HG03432 (cell line): ENCODE measurements around the gene SERPINI1.
"Not testable (repeated sequence)": the region's sequence is repeated elsewhere in the genome, so short reads cannot be mapped to it uniquely, and the experiment has no call there.

ENCODE experiments used
- ATAC-seq: cut with Tn5 transposase; IDR thresholded peaks from one replicate; pipeline ENCODE4 v1.9.1; 2021; ENCODE audit warnings: mild to moderate bottlenecking, moderate library complexity; ENCODE audit not compliant: unreplicated experiment

SERPINI1 gene

DNA sequence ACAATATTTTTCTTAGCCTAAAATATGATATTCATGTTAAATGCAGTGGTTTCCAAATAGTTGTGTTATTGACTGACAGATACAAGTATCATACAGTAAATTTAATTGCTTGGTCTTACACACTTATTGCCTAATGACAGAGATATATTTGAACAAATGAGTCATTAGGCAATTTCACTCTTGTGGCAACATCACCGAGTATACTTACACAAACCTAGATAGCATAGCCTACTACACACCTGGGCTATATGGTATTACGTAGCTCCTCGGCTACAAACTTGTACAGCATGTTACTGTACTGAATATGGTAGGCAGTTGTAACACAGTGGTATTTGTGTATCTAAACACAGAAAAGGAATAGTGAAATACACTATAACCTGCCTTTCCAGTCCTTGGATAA is 50.3 kb downstream of the SERPINI1 start:
- ATAC-seq = no peak

DNA sequence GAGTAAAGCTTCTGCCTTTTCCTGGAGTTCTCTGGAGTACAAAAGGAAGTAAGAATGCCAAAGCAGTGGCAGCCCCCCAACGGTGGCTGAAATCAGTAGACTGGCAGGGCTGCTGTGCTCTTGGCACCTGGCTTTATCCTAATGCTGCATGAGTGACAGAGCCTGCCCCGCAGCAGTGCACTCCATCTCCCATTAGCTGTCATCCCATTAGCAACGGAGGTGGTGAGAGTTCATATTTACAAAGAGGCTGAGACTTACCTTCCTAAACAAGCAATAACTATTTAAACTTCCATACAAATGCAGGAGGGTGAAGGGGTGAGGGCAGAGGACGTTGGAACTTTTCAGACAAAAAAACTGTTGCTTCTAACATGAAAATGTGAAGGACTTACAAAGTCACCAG is 51.9 kb downstream of the SERPINI1 start:
- no peak for ATAC-seq

DNA sequence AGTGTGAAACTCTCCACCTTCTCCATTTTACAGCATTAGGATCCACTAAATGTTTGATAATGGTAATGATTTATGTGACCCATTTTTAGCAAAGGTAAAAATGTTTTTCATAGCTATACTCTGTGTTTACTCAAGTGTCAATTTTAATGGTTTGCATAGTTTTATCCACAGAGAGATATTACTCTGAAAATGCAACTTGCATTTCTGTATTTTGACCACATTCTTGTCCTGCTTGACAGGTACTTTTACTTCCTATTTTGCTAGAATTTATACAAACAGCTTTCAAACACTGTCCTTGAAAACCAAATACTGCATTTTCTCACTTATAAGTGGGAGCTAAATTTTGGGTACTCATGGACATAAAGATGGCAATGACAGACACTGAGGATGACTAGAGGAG is 62.9 kb downstream of the SERPINI1 start:
- peak; percentile 87 for ATAC-seq

DNA sequence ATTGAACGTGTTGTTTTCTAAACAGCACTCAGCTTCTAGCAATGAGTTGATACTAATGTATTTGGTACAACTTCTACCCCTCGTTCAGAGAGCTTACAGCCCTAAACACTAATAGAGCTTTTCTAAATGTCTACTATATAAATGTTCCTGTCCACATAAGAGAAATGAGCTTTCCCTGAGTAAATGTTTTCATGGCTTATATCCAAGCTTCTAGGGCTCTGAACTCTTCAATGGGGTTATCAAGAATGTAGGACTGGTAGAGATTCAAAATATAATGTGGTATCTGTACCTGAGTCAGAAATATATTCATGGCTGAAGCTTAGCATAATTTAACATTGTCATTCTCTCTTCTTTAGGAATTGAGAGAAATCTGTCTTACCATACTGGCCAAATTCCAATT is 73.4 kb downstream of the SERPINI1 start:
- ATAC-seq = no peak

DNA sequence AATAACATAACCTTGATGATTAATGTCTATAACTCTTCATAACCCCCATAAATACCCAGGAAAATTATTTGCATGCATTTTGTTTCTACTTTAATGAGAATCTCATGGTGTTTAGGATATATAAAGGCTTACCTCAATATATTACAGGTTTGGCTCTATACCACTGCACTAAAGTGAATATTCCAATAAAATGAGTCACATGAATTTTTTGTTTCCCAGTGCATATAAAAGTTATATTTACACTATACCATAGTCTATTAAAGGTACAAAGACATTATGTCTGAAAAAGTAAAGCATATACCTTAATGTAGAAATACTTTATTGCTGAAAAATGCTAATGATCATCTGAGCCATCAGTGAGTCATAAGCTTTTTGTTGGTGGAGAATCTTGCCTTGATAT is 74.7 kb downstream of the SERPINI1 start:
- ATAC-seq = no peak

DNA sequence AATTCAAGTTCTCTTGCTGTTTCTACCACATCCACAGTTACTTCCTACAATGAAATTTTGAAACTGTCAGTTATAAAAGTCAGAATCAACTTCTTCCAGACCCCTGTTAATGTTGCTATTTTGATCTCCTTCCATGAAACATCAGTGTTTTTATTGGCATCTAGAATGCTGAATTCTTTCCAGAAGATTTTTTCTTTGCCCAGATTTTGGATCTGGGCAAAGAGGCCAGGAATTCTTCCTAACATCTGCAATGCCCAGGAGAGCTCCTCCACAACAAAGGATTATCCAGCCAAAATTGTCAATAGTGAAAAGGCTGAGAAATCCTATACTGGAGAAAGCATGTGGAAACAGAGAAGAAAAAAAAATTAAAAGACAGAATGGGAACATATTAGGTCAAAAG is 75.5 kb downstream of the SERPINI1 start:
- no peak for ATAC-seq

DNA sequence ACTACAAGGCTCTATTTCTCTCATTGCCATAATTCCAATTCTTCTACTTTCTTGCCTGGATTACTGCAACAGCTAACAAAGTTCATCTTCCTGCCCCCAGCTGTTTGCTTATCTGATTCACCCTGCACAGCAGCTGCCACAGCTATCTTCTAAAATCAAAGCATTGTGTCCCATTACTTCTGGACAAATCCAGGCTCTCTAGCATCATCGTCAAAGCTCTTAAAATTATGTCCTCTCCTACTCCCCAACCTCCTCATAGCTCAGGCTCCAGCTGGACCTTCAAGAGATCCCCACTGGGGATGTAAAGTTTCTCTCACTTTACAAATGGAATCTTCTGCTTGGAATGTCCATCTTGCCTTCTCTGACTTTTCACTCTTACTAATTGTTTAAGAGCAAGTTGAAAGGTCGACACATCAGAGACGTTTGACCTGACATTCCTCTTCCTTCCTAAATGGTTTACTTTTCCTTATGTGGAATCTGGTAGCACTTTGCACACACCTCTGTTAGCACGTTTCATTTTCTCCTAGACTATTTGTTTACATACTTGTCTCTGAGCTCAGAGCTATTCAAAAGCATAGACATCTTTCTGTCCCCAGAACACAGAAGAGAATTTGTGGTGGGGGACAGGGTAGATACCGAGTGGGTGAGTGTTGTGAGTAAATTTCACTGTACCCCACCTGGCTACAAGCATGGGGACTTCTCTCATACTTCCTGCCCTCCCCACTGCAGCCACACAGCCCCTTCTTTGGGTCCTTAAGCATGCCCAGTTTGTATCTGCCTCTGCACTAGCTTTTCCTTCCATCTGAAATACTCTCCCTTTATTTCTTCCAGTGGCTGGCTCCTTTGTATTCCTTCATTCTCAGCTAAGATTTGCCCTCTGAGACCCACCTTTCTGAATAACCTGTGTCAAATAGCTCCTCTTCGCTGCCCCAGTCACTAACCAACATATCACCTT is 77.9 kb downstream of the SERPINI1 start:
- ATAC-seq = no peak

DNA sequence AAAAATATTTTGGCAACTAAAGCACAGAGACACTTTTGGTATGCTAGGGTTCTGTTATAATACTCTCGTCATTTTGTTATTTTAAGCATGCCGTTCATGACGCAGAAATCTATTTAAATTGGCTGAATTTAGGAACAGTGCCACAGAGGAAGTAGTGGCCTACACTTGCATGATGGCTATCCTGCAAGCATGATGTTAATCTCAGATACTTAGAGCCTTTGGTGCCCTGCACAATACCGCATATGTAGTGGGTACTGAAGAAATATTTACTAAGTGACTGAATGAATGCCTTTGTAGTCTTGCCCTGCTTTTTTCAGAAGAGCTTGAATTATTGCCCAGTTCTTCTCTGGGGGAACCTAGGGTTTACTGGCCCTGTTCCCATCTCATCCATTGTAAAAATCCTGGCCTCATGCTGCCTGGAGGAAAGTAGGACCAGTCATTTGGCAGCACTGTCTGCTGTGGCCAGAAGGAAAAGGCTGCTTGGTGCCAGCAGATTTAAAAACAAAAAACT is 79.0 kb downstream of the SERPINI1 start:
- no peak for ATAC-seq

DNA sequence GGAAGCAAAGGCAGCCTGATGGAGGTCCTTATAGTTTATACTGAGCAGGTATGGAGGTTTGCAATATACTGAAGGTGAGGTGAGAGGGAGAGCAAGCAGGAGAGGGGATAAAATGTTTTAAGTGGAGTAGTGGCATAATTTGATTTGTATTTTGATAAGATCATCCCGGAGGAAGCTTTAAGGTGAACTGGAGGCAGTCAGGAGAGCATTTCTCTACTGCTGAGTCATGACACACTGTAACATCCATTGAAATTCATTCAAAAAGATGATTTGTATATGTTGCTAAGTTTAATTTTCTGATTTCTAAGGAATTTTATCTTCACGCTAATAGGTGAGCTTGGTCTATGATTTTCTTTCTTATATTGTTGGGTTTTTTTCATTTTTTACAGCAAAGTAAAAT is 81.4 kb downstream of the SERPINI1 start:
- no peak for ATAC-seq

DNA sequence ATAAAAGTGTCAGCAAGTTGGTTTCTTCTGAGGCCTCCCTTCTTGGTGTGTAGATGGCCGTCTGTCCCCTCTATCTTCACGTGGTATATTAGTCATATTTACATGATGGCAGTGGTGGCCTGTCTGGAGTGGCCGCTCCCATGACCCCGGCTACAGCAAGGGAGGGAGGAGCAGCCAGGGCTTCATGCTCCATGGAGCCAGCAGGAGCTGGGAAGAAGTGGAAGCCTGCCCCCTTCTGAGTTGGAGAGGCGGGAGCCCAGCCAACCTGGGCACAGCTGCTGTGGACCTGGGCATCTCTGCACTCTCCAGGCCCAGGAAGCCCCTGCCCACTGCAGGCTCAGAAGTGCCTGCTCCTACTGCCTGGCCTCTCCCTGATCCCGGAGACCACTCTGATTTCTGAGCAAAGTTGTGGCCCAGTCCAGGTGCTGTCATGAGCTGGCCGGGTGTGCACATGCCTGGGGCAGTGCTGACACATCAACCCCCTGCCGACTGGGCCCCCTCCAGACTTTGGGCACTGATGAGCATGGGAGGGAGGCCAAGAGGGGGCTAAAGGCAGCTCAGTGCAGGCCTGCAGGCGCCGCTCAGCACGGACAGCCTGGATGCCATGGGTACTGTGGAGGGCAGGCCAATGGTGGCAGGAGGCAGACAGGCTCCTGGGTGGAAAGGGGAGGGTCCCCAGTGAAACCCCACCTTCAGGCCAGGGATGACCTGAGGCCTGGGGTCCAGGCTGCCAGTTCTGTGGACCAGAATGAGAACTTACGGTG is 84.8 kb downstream of the SERPINI1 start:
- ATAC-seq = no peak

DNA sequence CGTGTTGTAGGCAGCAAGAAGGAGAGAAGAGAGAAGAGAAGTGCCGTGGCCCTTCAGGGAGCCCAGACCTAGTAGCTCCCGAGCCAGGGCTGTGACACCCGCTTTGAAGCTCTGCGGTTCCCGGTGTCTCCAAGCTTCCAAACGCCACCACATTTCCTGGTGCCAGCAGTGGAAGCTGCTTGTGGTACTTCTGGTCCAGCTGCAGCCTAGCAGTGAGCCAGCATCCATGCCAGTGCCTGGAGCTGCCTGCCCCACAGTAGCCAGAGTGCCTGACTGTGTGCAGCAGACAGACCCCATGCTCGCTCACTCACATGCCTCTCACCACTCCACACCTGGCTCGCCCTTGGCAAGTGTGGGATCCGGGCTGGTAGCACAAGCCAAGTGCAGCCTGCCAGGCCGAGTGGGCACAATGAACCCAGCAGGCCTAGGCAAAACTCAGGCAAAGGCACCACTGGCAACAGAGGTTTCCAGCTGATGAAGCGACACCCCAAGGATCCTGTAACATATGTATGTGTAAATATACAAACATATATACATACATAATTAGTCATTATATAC is 85.8 kb downstream of the SERPINI1 start:
- no peak for ATAC-seq

DNA sequence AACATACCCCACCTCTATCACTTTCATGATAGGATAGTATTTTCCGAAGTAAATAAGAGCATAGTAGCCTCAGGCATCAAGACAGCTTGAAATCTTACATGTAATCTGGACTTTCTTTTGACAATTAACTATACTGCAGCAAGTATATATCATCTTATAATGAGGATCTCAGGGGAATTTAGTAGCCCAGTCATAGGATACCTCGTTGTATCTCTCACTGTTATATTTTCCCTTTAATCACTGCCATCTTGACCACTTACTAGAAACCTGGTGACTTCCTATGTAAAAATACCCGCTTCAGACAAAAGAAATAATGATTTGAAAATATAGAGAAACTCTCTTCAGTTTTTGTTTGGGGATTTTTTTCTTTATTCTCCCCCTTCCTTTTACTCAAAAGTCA is 88.2 kb downstream of the SERPINI1 start:
- no peak for ATAC-seq

DNA sequence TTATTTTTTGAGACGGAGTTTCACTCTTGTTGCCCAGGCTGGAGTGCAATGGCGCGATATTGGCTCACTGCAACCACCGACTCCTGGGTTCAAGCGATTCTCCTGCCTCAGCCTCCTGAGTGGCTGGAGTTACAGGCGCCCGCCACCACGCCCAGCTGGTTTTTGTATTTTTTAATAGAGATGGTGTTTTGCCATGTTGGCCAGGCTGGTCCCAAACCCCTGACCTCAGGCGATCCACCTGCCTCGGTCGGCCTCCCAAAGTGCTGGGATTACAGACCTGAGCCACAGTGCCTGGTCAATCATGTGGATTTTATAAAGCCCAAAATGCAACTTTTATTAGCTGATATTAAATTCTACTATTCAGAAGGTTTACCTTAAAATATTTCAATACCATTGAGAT is 92.1 kb downstream of the SERPINI1 start:
- not testable (repeated sequence) for ATAC-seq

DNA sequence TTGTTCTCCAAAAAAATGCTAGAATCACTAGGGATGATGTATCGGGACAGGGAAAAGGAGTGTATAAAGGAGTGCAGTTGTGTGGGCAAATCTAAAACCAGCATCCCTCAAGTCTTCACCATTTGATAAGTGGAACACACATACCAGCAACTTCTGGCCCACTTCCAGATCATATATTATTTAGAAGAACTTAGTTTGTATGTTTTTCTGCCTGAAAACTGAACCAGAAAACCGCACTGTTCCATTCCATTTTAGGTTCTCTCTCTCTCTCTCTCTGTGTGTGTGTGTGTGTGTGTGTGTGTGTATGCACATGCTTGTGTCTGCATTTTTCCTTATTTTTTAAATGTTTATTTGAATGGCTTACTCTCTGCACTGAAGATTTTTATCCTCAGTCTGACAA is 93.5 kb downstream of the SERPINI1 start:
- no peak for ATAC-seq

DNA sequence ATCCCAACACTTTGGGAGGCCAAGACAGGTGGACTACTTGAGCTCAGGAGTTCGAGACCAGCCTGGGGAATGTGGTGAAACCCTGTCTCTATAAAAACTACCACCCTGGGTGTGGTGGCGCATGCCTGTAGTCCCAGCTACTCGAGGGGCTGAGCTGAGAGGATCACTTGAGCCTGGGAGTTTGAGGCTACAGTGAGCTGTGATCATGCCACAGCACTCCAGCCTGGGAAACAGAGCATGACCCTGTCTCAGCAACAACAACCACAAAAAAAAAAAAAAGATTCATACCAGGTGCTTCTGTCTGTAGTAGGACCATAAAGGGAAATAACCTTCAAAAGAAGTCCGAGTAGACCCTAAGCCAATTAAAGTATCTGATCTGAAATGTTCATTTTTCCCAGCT is 94.5 kb downstream of the SERPINI1 start:
- peak; percentile 91 for ATAC-seq

DNA sequence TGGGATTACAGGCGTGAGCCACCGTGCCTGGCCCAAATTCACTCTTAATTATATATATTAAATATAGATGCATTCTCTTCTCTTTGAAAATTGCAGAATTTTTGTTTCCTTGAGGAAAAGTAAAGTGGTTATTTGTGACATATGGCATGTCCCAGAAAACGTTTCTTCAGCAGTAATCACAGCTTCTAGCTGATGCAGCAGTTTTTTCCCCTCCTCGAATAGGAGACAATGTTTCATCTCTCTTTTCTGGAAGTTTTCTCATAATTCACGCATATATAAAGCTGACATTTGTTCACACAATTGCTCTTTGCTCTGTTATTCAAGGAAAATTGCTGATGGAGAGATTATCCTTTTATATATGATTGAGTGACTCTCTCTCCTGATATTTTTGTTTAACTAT is 99.8 kb downstream of the SERPINI1 start:
- no peak for ATAC-seq

DNA sequence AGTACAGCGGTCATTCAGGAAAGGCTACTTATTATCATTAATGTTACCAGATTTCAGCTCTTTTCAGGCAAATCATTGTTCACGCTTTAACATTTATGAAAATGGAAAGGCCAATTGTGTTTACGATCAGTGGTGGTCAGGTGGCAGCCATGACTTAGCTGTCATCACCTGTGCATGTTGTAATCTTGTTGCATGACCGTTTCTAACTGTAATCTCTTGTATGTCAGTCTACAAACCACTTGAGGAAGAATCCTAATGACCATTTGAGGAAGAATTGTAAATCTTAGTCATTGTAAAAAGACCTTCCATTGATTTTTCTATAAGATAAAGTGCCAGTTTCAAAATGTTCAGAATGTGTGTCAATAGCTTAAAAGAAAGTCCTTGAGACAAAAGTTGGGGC is 100.4 kb downstream of the SERPINI1 start:
- ATAC-seq = no peak

DNA sequence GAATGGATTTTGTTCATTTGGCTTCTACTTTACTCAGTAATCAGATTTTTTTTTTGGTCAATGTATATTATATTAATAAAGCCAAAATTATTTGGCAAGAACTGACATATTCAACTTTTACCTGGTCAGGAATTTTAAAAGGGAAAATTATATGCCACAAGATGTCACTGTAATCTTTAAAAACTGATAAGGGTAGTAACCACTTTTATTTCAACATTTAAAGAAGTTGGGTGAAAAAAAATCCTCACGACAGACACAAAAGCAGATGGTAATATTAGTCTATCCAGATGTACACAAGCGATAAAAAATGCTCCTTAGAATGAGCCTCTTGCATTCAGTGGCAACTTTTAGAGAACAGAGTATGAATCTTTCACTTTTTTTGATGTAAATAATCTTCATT is 101.9 kb downstream of the SERPINI1 start:
- no peak for ATAC-seq

DNA sequence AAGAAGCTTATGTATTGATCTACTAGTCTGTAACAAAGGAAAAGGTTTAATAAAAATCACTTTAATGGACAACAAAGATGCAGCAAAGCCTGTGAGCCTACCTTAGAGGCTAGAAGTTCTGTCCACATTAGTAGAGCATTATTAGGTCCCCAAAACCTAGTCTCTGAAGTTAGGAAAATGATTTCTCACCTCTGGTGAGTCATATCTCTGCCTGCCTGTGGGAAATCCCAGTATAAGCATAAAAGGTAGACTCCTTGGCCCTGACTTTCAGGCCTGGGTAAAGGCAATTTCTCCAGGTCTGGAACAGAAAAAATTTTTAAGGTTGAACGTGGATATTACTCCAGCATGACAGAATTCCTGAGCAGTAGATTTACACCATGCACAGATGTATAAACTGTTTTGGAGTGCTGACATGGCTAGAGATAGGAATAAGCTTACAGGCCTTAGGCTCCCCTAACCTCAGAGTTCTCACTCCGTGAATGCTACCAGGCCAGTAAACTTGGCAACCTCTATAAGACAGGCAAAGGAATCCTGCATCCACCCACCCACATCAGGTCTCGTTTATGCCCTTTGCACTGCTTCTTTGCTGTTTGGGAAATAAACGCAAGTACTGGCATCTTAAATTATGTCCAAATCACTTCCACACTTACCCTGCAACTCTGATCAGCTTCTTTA is 104.1 kb downstream of the SERPINI1 start:
- ATAC-seq = peak; percentile 68

DNA sequence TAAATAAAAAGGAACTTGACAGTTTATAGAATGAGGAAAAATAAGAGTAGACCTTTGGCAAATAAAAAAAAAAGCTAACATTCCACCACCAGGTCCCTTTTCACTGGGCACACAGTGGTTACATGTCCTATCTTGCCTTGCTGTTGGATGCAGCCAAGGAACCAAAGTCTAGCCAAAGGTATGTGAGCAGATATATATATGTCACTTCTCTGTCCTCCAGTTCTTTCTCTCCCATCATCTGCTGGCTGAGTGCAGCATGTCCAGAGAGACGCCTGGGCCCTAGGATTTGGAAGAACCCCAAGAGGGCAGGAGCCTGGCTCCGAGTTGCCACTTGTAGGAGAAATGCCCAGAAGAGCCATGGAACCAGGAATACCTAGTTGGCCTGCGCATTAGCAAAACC is 104.7 kb downstream of the SERPINI1 start:
- no peak for ATAC-seq

DNA sequence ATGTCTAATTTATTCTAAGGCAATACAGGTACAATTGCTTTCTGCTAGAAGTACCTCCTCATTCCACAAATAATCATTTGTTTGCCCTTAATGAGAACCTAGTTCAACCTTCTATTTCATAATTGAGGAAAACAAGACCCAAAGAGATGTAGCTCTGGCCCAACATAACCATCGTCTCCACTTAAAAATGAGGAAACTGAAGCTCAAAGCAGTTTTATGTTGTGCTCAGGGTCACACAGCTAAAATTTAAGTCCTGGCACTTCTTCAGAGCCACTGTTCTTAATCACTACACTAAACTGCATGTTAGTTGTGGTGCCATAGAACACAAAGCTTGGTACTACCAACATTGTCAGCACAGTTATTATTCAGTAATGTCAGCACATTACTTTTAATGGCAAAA is 108.0 kb downstream of the SERPINI1 start:
- ATAC-seq = no peak
